GM13976 (cell line): ENCODE data around the gene VGLL4.

Experiments used
- DNase-seq: peaks from one replicate; pipeline ENCODE4 v3.0.0; 2012; ENCODE audit warnings: low spot score
- in situ Hi-C: fragments of 300-500 bp; cut with MboI; formaldehyde crosslinking; loops from one replicate; pipeline ENCODE4 v1.12.0; 2022; ENCODE audit warnings: low sequenced_read_pairs, mixed read lengths, inconsistent platforms; ENCODE audit not compliant: unreplicated experiment
- TF ChIP-seq, protein P1 (sequence below): IDR thresholded peaks from 2 replicates; pipeline ENCODE4 v1.5.1; 2012; ENCODE audit warnings: borderline replicate concordance, mild to moderate bottlenecking; ENCODE audit not compliant: insufficient read depth; ENCODE audit errors: extremely low read depth, missing control alignments, control extremely low read depth

VGLL4 gene

GRCh38 chr3:11536936-11537612 is 106.6 kb downstream of the VGLL4 start:
- TF ChIP-seq, protein P1, sequence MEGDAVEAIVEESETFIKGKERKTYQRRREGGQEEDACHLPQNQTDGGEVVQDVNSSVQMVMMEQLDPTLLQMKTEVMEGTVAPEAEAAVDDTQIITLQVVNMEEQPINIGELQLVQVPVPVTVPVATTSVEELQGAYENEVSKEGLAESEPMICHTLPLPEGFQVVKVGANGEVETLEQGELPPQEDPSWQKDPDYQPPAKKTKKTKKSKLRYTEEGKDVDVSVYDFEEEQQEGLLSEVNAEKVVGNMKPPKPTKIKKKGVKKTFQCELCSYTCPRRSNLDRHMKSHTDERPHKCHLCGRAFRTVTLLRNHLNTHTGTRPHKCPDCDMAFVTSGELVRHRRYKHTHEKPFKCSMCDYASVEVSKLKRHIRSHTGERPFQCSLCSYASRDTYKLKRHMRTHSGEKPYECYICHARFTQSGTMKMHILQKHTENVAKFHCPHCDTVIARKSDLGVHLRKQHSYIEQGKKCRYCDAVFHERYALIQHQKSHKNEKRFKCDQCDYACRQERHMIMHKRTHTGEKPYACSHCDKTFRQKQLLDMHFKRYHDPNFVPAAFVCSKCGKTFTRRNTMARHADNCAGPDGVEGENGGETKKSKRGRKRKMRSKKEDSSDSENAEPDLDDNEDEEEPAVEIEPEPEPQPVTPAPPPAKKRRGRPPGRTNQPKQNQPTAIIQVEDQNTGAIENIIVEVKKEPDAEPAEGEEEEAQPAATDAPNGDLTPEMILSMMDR: no peak
- in situ Hi-C loops: no loop called here
- DNase-seq: no peak

DNA sequence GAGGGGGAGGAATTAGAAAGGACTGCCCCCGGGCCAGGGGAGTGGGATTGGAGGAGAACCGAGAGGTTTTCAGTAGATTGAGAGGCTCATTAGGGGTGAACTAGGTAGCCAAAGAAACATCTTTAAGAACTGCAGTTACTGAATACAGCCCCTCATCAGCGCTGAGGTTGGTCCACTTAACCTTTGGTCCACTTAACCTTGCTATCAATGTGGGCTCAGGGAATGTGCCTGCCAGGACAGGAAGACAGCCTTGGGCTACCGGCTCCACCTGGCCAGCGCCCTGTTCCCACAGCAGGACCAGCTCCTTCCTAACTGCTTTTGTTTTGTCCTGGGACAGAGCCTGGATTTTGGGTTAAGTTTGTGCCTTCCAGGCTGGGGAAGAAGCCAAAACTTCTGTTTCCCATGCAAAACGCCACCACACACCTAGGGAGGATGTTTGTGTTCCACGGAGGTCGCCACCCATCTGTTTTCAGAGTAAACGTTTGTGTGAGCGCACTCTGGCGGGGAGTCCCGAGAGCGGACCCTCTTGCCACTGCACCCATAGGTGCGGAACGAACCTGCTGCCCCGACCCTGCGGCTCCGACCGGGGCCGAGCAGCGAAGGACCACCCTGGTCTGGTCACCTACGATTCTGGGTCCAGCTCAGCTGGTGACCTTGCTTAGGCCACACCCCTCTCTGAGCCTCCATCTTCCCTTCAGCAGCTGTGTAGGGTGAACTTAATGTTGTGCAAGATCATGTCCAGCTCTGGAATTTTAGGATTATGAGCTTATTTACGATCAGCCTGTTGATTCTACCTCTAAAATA is 107.4 kb downstream of the VGLL4 start:
- no peak for DNase-seq
- in situ Hi-C loops: no loop called here
- TF ChIP-seq, protein P1: no peak

DNA sequence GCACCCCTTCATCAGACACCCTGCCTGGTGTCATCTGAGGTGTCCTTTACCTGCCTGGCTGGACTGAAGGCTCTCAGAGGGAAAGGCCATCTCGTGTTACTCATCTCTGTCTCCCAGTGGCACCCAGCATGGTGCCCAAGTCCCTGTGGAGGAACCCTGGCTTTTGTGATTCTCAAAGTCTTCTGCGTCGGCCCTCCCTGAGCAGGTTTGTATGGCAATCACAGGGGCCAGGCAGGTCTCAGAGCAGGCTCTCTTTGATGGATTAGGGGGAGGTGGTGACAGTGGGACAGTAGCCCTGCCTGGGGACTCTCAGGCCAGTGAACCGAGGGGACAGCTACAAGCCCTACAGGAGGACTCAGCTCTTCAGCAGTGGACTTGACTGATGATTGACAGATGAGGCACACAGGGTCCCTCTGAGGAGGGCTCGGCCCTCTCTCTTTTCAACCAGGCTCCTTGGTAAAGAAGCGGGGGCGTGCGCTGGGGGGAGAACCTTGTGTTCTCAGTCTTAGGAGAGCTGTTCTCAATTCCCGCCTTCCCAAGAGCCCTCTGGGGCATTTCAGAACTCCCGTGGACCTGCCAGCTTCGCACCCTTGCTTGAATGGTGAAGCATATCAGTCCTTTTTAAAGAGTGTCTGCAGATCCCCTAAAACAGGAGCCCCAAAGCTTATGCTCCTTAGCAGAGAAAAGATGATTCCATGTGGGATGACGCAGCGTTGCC is 108.3 kb downstream of the VGLL4 start:
- in situ Hi-C loops: no loop called here
- no peak for DNase-seq
- TF ChIP-seq, protein P1: no peak

- TF ChIP-seq, protein P1: no peak
- in situ Hi-C loops: no loop called here
These were observed 109.0 kb downstream of the VGLL4 start for GRCh38 chr3:11534793-11535101.

DNA sequence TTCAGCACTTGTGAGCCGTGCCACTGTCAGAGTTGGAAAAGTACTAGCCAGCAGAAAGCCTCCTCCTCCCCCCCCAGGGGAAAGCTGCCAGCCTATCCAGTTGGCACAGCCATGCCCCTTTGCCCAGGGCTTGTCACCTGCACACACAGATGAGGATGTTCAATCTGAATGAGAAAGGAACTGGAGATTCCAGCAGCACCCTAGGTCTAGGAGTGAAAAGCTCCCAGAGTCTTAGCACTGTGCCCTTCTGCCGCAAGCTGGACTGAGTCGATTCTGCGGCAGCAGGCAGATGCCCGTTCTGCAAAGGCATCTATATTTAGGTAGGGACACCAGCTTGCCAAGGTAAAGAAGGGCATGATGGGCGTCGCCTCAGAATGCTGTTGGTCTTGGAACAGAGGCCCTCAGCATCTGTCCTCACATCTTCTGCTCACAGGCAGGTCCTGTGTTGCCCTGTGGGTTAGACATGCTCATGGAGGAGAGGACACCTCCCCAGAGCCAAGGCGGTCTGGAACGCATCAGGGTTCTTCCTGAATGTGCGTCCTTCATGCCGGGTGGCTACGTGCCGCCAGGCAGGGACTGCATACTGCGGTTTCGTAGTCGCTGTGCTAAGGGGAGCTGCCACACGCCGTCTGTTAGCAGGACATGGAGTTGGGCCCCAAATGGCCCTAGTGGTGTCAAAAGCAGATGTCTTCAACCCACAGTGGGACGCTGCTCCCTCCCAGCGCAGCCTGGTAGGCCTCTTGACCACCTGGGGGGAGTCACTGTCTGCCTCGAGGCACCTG is 109.5 kb downstream of the VGLL4 start:
- TF ChIP-seq, protein P1: no peak
- DNase-seq: no peak
- in situ Hi-C loops: no loop called here

More at GRCh38 chr3:11534793-11535101, 109.0 kb downstream of the VGLL4 start:
- DNase-seq: no peak

DNA sequence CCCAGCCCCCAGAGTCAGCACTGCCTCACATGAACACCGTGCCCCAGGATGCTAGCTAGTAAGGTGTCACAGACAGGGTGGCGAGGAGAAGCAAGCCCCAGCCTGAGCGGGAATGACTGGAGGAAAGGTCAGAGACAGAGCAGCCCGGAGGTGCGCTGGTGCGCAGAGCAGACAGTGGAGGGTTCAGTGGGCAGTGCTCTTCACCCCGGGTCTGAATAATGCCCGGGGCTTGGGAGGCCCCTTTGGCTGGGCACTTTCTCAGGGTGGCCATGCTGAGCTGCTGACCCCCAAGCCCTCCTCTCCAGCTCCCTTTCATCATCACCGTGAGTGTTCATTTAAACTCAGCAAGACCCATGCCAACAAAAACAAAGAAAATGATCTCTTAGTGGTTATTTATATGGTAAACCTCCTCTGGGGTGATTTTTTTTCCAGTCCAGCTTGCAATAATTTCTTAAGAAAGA is 110.8 kb downstream of the VGLL4 start:
- DNase-seq: no peak
- TF ChIP-seq, protein P1: no peak
- in situ Hi-C loops: no loop called here
